ENCODE measurements around the gene ALDH1A2.

The ALDH1A2 gene

DNA sequence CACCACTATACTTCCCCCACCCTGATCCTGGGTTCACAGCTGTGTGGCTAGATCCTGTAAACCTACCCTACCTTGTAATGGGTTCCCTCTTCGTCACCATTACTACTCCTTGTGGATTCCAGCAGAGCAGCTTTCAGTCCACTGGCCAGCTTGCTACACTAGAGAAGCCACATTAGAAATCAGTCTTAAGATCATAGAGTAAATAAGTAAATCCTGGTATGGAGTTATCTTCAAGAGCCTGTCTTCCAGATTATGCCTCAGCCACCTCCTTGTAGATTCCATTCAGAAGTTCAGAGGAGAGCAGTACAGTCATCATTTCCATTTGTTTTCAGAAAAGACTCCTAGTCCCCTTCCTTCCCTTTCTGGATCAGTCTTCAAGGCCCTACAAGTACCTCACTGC, 123.7 kb downstream of the ALDH1A2 start:
- DNase-seq: no peak

- no peak for DNase-seq
Observed at GRCh38 chr15:57932348-57932747, 133.2 kb downstream of the ALDH1A2 start.

DNA sequence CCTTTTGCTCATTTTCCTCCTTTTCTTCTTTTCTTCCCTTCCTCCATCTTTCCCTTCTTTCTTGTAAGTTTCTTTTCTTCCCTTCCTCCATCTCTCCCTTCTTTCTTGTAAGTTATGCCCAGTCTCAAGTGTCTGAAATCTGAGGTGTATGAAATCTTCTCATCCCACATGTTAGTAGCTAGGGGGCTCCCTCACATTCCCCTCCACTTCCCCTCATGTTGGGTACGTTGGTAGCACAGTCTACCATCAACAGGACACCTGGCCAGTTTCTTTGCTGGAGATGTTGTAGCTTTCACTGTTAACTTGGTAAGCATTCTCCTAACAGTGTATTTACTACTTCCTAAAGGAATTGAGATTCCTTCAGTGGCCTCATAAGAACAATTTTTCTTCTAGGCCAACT, 133.9 kb downstream of the ALDH1A2 start:
- no peak for DNase-seq

DNA sequence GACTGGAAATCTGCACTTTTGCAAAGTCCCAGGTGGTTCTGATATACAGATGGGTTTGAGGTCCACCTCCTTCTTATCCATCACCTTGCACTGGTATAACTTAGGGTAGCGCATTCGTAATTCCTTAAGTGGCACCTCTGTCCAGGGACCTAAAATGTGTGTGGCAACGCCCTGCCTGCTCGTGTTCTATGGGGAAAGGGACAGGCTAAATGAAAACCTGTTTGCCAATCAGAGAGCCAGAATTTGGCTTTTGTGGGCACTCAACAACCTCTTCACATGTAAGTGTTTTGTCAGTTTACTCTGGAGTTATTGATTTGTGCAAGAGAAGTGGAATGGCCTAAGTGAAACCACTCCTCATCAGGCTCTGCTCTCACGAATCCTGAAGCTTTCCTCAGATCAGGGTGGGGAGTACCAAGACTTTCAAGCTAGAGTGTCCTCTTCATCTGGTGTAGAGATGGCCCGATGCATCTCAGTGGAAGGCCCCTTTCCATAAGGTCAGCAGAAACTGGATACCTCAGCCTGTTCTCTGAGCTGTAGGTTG, 138.3 kb downstream of the ALDH1A2 start:
- DNase-seq: no peak

GRCh38 chr15:57925650-57926049, 139.9 kb downstream of the ALDH1A2 start:
- DNase-seq: no peak

GRCh38 chr15:57924598-57924997, 140.9 kb downstream of the ALDH1A2 start:
- no peak for DNase-seq

DNA sequence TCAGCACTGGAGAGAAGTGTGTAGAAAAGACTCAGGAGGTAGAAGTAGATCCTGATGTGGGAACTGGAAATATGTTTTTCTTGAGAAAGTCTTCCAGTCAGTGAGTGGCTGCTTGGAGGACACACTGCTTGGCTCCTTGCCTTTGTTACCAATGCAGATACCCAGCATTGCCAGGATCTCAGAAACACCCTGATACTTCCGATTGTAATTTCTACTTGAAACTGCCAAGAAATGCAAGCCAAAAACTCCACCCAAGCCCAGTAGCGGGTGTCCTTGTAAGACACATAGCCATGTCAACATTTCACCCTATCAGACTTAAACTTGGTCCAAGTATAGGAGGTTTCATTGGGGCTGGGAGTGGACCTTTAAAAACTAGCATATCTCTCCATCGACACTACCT, 141.8 kb downstream of the ALDH1A2 start:
- no peak for DNase-seq

DNA sequence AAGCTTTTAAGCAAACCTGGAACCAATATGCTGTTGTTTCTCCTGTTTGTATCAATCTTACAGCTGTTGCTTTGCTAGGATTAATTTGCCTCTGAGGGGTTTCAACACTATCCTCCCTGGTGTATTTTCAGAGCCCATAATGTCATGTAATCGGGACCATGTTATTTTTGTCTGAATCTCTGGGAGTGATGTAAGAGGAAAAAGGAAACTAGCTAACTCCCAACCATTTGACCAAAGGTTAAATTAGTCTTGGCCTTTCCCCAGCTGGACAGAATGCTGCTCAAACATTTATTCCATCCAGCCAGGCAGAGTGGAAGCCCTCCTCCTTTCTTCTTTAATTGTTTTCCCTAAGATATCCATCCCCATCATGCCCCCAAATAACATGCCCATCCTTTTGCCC, 142.2 kb downstream of the ALDH1A2 start:
- no peak for DNase-seq

- DNase-seq: no peak
Observed at GRCh38 chr15:57922776-57923175, 142.7 kb downstream of the ALDH1A2 start.

DNA sequence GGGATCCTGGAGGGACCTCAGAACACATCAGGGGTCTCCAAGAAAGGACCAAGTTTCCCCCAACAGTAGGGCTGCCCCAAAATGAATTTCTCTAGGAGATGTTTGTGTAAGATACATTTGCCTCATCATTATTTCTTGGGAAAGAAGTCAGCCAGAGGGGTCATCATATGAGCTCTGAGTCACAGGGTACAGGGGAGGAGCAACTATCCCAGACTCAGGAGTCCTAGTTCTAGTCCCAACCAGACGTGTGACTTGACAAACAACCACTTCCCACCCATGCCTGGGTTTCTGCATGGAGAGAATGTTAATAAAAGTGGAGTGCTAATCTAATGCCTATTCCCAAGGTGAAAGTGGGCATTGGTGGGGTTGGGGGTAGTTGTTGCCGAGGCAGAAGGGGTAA, 144.1 kb downstream of the ALDH1A2 start:
- DNase-seq: no peak

DNA sequence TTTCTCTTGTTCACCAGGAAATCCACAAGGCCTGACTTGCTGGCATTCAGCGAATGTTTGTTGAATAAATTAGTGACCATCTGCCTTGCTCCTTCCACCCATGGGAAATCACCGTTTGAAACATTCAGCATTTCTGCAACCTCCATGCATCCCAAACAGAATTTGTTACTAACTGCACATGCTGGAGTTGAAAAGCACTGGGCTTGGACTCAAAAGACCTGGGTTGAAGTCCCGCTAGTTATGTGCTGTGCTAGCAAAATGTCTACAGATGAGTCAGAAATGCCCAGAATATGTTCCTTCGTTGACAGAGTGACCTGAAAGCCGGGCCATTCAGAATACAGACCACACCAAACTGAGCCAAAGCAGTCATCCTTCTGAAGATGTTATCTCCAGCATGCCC, 144.6 kb downstream of the ALDH1A2 start:
- no peak for DNase-seq

DNA sequence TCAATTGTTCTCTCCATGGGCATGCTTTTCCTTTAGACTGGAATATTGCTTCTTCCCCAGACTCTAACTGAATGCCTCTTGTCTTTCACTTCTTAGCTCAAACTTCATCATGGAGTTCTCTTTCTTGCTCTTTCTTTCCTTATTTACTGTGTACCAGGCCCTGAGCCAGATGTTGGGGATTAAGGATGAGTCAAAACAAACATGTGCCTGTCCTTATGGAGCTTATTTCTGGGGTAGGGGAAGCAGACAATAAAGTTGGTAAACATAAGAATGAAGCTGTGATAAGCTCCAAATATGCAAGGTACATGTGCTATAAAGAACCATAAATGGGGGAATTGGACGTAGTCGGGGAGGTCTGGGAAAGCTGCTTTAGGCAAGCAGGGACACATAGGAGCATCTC, 145.8 kb downstream of the ALDH1A2 start:
- DNase-seq: no peak

DNA sequence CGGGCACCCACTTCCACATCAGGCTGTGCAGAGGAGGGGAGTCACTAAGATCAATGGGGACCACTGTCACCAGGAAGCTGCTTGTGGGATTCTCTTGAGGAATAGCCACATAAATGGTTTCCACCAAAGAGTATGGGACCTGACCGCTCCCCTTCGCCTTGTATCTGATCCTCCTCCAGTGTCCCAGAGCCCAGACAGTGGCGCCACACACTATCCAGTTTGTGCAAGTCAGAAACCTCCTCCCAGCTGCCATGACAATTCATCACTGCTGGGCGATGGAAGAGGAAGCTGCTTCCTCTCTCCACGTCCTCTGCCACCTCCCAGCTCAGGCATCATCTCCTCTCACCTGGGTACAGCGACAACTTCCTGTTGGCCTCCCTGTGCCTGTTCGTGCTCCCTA, 147.5 kb downstream of the ALDH1A2 start:
- DNase-seq: no peak

DNA sequence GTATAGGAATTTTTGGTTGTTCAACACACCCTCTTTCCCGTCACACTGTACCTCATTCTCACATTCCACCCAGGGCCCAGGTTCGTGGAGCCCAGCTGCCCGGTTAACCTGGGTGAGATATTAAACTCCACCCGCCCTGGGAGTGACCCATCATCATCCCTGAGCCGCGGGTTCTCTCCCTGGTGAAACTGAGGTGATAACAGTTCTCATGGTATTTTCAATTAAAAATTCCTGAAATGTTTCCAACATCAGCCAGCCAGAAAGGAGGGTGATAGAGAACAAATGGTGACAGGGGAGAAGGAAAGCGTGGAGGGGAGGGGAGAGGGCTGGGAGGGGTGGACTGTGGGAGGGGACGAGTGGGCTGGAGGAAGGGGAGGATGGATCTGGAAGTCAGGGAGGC, 148.8 kb downstream of the ALDH1A2 start:
- DNase-seq: no peak

DNA sequence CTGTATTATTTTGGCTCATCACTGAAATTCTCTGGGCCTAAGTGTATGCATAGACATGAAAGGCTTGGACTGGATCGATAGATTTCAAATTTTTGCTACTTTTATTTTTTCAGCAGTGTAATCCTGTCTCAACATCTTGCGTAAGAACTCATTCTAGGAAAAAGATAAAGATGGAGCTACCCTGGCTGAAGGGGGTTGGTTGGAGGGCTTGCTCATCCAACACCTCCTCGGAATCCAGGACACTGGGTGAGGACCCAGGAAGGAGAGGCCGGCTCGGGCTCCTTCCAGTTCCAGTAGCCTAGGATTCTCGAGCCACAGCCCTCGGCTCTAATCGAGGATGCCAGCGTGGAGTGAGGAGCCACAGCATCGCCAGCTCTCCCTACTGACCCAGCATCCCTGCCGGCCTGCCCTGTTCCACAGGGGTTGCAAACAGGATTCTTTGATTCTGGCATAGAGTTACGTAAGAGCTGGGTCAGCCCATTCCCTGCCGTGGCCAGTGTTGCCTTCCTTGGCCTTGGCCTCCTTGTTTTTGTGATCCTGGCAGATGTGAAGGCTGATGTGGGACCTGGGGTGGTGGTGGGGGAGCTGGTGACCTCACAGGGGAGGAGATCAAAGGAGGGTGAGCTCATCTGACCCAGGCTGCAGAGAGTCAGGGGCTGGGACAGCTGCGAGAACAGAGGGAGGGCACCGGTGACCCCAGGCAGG, 149.5 kb downstream of the ALDH1A2 start:
- no peak for DNase-seq

- no peak for DNase-seq
Observed at GRCh38 chr15:57914350-57915055, 151.0 kb downstream of the ALDH1A2 start.

DNA sequence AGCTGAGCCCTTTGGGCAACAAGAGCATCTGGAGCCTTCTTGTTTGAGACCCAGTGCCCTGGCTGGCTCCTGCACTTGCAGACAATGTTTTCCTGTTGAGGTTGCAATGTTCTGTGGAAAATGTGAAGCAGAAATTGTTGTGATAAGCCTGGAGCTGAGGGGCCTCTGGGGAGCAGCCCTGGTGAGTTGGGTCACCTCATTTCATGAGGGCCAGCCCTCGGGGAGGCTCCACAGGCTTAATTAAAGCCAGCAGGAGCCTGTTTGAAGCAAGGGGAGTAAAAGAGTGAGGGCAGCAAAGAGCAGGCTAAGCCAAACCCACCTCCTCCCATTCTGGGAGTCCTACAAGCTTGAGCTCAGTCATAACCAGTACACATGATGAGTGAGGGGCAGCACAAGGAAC, 154.3 kb downstream of the ALDH1A2 start:
- DNase-seq: no peak

DNA sequence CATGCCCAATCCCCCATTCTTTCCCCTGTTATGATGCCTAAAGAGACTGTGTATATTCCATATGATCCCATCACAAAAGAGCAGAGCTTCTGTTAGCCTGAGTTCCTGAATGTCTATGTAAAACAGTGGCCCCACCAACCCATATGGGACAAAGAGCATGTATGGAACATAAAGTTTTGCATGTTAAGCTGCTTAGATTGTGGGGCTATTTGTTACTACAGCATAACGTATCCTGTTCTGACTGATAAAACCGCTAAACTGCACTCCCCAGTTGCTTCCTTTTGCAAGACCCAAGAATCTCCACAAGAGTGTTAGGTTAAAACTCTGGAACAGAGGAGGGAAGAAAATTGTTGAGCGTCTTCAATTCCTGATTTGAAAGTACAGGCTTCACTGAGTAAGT, 154.8 kb downstream of the ALDH1A2 start:
- DNase-seq: no peak

DNA sequence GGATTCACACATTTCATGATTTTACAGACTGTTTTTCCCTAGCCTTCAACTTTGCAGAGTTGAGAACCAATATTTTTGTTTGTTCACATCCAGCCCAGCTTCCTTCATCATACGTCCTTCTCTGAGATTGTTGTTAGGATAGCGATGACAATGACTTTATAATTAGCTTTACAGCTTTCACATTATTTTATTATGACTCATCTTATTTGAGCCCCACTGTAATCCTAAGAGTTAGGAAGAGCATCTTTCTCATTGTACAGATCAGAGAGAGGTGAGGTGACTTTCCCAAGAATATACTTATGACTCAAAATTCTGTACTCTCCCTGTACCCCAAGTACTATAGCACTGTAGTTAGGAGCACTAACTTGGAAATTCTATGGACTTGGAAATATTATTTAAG, 156.1 kb downstream of the ALDH1A2 start:
- DNase-seq: no peak

- DNase-seq: no peak
Observed at GRCh38 chr15:57903626-57904025, 161.9 kb downstream of the ALDH1A2 start.

All from activated gamma-delta T cell (primary cell).